NCI-H345 treated with DMSO at 0.1 percent for 48 hours (cell line): ENCODE measurements around the gene ANKS1A.

Experiments
- DNase-seq: peaks from one replicate; lab custom pipeline; 2025; ENCODE audit not compliant: unreplicated experiment; lab: John Stamatoyannopoulos, UW

The ANKS1A gene

DNA sequence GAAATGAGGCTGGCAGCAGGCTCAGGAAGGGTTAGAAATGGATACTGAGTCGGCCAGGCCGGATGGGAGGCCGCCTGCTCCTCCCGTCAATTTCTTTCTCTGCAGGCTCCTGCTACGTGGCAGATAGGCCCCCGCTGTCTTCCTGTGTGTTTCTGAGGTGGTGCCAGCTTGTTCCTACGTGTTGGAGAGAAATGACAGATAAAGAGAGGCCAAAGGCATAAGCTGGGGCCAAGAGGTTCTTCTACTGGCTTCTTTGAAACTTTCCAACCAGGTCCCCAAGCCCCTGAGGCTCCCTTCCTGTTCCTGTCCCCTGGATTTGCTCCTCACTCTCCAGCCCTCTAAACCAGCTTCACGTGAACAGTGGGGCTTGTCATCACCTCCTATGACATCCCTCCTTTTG is 175.2 kb downstream of the ANKS1A start:
- DNase-seq = no peak

DNA sequence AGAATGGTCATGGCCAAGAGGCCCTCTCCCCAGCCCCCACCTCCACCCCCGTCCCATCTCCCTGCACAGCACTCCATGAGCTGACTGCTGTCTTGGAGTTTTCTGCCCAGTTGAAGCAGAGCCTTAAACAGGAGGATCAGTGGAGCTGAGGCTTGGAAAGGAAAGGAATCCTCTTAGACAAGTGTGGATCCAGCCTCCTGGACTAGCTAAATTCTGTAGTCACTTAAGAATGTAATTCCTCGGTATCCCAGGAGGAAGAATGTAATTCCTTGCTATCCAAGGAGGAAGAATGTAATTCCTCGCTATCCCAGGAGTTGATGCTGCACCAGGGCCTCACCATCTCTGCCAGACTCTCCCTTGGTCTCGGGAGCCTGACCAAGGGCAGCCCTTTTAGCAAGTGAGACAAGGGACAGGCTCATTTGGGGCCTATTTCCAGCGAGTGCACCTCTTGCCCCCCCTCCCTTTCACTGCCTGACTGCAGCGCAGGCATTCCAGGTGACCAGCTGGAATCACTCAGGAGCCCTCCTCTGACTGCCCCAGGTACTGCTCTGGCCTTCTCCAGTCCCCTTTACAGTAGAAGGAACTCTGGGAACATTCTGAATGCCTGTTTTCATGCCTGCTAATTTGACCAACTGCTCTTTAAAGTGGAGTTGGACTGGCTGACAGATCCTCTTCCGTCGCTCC is 175.8 kb downstream of the ANKS1A start:
- no peak for DNase-seq

DNA sequence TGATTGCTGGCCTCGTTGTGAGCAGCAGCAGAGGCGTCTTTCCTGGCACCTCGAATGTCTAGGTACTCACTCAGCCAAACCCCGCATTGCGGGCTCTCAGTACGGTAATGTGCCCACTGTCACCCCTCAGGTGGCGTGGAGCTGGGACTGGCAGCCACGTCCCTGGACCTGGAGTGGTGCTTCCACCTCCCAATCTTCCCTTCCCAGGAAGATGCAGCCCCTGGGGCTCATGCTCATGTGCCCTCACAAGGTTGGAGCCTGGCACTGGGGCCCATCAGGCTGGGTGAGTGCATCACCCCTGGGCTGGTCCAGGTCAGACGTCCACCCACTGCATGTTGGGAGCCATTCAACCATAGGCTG is 176.4 kb downstream of the ANKS1A start:
- no peak for DNase-seq

DNA sequence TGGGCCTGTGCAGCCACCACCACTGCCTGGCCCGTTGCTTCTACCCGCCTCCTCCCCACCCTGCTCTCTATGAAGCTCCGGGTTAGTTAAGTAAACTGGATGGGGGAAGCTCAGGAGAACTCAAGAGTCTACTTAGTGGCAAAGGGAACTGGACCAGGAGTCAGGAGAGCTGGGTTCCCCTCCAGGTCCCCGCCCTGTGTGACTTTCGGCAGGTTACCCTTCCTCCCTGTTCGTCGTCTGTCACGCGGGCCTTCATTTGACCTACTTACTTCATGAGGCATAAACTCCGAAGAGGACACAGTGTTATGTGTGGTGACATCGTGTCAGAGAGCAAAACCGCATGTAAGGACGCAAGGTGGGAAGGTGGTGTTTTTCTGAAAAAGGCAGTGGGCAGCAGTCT is 176.8 kb downstream of the ANKS1A start:
- no peak for DNase-seq

DNA sequence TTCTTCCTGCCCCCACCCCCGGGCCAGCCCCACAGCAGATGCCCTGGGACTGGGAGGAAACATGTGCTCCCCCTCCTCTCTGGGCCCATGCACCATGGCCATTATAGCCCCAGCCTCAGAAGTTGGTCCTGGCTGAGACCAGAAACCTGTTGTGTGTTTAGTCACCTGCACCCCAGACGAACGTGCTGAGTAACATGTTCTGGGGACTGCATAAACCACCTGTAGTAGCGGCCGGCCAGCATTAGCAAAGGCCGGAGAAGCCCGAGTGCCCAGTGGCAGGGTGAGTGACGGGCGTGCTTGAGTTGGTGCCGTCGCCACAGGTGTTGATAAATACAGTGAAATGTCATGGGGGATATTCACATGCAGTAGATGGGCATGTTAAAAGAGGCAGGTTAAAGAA is 178.2 kb downstream of the ANKS1A start:
- no peak for DNase-seq

DNA sequence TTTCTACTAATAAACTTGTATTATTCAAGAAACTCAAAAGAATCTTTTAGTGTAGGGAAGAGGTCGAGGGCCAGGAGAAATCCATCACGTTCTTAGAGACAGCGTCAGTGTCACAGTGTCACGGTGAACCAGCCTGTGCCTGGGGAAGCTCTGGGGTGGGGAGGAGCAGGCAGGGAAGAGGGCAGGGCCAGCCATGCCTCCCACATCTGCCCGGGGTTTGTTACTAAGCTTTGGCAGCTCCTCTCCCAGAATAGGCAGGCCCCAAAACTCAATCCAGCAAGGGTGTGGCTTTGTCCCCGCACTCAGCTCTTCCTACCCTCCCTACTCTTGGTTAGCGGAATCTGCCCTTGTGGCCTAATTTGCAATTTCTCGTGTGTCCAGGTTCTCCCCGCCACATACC is 179.2 kb downstream of the ANKS1A start:
- no peak for DNase-seq

DNA sequence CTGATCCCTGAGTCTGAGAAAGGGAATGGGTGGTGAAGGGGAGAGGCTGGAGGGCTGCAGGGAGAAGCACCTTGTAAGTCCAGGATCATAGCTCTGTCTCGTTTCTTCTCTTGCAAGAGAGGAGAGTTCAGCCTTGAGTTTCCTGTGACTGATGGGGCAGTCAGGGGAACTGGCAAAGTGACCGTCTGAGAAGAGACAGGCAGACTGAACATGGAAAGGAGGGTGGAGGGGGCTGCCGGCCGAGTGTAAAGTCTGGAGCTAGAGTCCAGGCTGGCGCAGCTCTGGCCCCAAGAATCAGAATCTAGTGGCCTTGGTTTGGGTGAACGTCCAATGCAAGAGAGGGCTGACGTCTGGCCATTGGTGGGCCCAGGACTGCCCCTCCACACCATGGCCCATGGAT is 179.6 kb downstream of the ANKS1A start:
- DNase-seq = no peak

DNA sequence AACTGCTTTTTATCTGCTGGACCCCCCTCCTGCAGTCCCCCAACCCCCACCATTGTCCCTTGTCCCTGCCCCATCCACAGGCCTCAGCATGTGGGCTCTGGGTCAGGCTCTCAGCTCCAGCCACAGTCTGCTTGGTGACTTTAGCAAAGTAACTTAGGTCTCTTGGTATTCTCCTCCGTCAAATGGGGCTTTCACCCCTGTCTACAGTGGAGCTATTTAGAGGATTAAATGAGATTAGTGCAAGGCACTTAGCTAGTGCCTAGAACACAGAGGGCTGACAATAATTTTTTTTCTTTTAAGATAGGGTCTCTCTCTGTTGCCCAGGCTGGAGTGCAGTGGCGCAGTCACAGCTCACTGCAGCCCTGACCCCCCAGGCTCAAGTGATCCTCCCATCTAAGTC is 180.2 kb downstream of the ANKS1A start:
- DNase-seq = no peak

DNA sequence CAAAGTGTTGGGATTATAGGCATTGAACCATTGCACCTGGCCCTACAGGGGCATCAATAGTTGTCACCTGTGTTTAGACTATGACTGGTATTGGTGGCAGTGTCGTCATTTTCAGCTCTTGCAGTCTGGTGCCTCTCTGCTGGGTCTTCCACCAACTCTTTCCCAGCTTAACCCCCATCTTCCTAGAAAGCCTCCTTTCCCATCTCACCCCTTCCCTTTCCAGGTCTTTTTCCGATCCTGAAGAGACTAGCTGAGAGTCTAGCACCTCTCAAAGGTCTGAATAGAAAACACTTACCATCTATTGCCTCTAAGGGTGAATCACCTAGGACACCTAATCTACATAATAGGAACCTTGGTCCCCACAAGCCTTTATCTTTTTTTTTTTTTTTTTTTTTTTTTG is 181.1 kb downstream of the ANKS1A start:
- DNase-seq = no peak

DNA sequence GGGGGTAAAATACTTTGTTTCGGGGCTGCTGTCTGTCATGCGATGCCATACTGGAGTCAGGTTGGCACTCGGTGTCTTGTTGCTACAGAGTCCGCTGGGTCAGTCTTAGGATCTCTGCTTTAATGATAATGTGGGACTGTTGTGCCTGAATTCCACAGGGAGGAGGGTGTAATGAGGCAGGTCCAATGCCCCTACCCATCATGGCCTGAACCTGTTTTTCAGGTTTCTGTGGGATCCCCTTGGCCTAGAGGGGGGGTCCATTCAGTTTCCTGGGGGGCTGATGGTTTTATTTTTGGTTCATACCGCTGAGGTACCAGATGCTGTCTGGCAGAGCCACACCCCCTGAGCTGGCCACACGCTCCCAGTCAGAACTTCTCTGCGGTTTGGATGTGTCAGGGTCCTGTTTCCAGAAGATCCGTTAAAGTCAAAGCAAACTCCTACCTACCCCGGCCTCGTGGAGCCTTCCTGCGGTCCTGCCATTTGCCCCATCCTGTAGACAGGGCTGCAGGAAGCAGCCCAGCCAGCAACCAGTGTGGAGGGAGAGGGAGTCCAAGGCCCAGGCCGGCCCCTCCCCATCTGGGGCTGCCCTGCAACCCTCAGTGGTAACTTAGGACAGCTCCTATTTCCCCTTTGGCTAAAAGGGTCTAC is 182.4 kb downstream of the ANKS1A start:
- no peak for DNase-seq

DNA sequence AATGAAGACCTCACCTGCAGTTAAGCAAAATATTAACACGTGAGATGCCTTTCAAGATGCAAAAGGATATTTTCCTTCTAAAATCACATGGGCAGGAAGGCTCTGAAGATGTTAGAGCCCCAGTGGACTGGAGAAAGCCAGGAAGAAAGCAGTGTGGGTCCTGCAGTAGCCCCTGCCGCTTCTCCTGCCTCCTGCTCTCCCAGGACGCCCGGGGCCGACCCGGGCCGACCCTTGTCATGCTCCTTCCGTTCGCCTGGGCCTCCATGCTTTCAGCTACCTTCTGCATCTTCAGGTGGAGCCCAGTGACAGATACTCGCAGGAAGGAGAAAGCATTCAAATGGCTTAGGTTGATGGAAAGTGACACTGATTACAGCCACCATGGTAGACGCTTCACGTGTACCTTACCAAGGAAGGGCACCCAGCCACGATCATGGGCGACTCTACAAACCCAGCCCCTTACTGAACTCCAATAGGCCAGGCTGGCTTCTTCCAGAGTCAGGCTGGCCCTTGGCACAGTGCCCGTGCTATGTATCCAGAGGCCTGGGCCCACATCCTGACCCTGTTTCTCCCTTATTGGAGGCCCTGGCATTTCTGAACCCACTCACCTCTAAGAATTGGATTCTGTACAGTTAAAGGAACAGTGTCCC is 183.1 kb downstream of the ANKS1A start:
- DNase-seq = no peak

DNA sequence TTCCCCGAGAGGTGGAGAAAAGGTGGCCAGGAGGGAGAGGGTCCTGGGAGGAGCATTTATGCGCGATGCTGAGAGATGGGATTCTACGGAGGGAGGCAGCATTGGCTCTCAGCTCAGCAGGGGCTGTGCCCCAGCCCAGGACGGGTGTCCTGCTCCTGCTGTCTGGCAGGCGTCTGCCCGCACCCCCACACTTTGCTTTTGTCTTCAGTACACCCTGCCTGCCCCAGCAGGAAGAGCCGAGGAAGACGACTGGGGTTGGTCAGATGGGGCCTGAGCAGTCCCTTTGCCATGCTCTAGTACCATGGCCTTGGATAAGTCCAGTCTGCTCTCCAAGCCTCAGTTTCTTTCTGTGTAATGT is 183.6 kb downstream of the ANKS1A start:
- no peak for DNase-seq

DNA sequence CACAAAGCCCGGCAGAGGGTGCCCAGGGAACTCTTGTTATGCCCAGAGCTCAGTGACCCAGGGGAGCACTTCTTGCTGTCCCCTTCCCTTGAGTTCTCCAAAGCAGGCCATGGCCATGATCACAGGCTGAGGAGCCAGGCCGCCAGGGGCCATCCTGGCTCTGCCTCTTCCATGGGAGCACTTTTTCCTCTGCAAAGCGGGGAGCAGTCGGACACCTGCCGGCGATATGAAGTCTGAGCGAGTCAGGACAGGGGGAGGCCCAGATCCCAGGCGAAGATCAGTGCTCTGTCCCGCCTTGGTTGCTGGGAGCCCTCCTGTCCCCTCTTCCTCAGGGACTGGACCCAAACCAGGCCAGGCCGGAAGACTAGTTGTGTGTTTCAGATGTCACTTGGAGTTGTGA is 184.2 kb downstream of the ANKS1A start:
- DNase-seq = no peak

DNA sequence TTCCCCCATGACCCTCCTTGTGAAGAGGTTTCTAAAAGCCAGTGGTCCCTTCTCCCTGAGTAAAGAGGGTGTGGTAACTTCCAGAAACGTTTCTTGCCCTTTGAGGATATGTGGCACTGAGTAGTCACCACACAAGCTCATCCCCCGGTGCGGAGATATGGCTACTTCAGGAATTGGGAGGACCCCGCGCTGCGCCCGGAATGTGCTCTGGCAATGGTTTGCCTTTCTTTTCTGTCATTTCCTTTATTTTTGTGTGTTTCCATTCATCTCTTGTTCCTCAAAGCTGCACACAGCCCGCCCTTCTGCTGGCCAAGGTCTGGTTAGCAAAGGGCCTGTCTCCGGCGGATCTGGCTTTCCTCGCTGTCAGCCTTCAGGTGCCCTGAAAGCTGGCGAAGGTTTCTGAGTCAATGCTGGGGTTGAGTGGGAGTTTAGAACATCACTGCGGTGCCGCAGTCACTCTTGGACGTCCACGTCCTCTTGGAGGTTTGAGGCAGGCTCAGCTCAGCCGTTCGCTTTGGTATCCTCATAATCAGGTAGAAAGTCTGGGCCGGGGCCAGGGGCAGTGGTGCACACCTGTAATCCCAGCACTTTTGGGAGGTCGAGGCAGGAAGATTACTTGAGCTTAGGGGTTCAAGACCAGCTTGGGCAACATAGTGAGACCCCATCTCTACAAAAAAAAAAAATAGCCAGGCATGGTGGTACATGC is 184.9 kb downstream of the ANKS1A start:
- DNase-seq = no peak

DNA sequence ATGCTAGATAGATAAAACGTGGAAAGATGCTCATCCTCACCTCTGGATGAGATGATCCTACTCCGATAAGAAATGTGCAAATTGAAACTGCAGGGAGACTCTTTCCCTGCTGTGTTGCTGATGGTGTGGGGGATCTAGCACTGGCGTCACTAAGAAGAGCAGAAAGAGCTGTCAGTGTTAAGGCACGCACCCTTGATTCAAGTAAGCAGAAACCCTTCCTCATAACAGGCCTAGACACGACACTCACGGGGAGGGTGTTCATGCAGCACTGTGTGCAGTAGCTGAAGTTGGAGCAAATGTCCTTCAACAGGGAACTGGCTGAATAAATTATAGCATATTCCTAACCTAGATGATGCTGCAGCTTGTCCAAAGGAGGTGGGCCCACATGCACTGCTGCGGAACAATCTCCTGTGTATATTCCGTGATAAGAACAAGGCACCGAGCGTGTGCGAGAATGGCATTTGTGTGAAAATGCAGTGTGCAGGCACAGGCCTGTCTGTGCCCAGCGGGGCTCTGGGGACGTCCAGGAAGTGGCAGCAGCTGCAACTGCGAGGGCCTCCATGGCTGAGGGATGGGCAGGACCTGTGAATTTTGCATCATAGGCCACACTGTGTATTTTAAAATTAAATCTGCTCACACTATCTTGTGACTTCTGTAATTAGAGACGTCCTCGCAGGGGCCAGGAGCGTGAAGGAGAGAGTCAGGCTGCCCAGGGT is 188.1 kb downstream of the ANKS1A start:
- peak; percentile 65 for DNase-seq

DNA sequence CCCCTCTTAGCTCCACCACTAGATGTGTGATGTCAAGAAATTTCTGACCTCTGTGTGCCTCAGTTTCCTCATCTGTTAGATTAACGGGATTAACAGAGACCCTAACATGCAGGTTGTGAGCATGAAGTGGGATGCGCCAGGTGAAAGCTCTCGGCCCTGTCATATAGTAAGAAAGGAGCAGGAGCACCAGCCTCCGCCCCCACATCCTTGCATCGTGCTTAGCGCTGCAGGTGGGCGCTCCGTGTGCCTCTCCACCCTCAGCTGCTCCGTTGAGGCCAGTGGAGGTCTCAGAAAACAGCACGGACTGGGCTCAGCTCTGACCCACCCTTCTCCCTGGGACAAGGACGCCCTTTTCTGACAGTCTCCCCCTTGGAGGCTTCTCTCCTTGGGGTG is 188.7 kb downstream of the ANKS1A start:
- DNase-seq = no peak

DNA sequence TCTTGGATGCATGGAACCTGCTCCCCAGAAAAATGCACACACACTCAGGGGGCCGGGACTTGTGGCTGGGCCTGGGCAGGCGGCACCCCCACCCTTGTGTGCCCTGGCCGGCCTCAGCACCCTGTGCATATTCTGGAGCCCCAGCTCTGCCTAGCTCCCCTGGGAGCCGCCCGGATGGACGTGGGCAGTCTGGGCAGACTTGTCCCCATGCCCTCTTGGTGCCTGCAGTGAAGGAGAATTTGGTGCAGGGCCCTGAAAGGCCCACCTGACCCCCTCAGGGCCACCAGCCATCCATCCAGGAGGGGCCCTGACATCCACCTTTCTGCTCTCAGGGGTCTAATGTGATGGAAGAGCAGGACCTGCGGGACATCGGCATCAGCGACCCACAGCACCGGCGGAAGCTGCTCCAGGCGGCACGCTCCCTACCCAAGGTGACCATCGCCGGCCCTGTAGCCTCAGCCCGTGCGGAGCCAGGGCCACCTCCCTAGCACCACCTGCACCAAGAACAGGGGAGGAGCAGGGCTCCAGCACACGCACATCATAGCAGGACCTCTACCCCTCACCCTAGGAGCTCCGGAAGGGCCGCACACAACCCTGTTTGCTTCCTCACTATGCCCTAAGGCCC is 189.3 kb downstream of the ANKS1A start:
- DNase-seq = no peak

DNA sequence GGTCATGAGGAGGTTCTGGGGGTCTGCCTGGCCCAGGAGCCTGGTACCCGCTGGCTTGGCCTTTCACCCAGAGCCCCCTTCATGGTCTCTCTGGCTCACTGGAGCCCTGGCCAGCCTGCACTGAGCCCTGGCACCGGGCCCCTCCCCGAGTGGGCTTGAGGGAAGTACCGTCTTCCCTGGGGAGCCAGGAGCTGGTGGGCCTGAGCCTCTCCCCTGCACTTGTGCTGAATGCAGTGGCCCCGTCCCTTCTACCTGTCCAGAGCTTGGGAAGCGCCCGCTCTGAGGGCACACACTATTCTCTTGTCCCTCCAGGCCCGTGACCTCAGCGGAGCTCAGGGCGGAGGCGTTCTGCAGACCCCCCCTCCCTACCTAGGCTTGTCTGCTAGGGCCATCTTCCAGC is 189.8 kb downstream of the ANKS1A start:
- DNase-seq = no peak

DNA sequence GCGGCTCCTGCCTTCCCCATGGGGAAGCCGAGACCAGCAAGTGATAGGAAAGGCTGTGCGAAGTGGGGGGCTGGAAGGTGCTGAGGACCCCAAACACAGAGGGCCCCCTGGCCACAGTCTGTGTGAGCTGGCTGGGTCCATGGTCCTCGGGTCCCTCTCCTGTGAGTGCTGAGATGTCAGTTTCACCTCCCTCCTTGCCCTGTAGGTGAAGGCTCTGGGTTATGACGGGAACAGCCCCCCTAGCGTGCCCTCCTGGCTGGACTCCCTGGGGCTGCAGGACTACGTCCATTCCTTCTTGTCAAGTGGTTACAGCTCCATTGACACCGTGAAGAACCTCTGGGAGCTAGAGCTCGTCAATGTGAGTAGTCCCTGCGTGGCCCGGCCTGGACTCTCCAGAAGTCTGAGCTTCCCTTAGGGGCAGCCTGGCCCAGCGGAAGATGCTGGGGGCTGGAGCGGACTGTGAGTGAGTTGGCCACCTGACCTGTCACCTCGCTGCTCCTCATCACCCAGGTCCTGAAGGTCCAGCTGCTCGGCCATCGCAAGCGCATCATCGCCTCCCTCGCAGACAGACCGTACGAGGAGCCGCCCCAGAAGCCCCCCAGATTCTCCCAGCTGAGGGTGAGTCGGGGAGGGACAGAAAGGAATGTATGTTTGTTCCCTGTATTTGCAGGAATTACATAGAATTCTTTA is 190.4 kb downstream of the ANKS1A start:
- no peak for DNase-seq

DNA sequence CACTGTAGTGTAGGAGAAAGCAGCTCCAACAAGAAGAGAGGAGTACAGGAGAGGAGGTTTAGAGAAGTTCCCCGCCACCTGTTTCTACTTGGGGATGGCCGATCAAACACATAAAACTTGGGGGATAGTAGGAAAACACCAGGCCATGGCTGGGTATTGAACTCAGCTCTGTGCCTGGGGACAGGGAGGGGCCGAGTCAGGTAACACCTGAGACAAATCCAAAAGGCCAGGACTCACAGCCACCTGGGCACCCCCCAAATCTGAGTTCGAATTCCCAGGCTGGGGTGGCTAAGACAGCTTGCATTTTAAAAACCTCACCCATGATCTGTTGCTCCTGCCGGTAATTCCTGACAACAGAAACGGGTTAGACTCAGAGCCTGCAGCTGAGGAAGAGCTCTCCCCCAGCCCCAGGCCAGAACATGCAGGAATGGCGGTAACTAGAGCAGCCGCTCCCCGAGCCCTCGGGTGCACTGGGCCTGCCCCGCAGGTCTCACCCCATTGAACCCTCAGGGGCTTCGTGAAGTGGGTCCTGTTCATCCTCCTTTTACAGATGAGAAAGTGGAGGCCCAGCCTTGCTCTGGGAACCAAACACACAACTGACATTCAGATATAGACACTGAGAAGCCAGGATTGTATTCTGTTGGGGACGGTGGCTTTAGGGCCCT is 191.1 kb downstream of the ANKS1A start:
- DNase-seq = no peak
